GM23338 (cell line): ENCODE data around the gene COPZ1. TPM values are rescaled to one million over a fixed set of nuclear protein-coding genes. Genes with fewer than 3 reads are reported as not detected.

Experiments used
- ATAC-seq: fragments of 200-7000 bp; cut with Tn5 transposase; 3 replicates; pipeline ENCODE4 v1.9.1; 2020
- DNase-seq: peaks from one replicate; pipeline ENCODE4 v3.0.0-alpha.2; 2015; ENCODE audit warnings: low spot score
- H2AFZ ChIP-seq: fragments of 200-600 bp; sonication (generic); 2 replicates; pipeline ENCODE4 v1.8.0; 2016; ENCODE audit warnings: antibody characterized with exemption, mild to moderate bottlenecking, moderate library complexity
- H3F3A ChIP-seq: fragments of 200-600 bp; sonication (generic); replicated peaks from 2 replicates; pipeline ENCODE4 v1.8.0; 2017; ENCODE audit warnings: antibody characterized with exemption, mixed run types, low read depth
- H3K27ac ChIP-seq: fragments of 200-600 bp; sonication (generic); 2 replicates; pipeline ENCODE4 v1.6.1; 2016; ENCODE audit warnings: low read depth
- H3K27me3 ChIP-seq: fragments of 200-600 bp; sonication (generic); 2 replicates; pipeline ENCODE4 v1.8.0; 2016; ENCODE audit warnings: mild to moderate bottlenecking, mixed run types, moderate library complexity; ENCODE audit not compliant: insufficient read depth
- H3K36me3 ChIP-seq: fragments of 200-600 bp; sonication (generic); 2 replicates; pipeline ENCODE4 v1.8.0; 2016; ENCODE audit warnings: mild to moderate bottlenecking; ENCODE audit not compliant: insufficient read depth
- H3K4me1 ChIP-seq: fragments of 200-600 bp; sonication (generic); 2 replicates; pipeline ENCODE4 v1.8.0; 2016; ENCODE audit warnings: mild to moderate bottlenecking, moderate library complexity; ENCODE audit not compliant: insufficient read depth
- H3K4me2 ChIP-seq: fragments of 200-600 bp; sonication (generic); 2 replicates; pipeline ENCODE4 v1.7.1; 2017; ENCODE audit warnings: mixed run types
- H3K4me3 ChIP-seq: fragments of 200-600 bp; sonication (generic); 2 replicates; pipeline ENCODE4 v1.6.1; 2016; ENCODE audit warnings: mixed run types
- H3K79me2 ChIP-seq: fragments of 200-600 bp; sonication (generic); replicated peaks from 2 replicates; pipeline ENCODE4 v1.8.0; 2017; ENCODE audit warnings: mild to moderate bottlenecking; ENCODE audit not compliant: insufficient read depth
- H3K9me2 ChIP-seq: fragments of 200-600 bp; sonication (generic); 2 replicates; pipeline ENCODE4 v1.8.0; 2017; ENCODE audit not compliant: insufficient read depth
- H4K20me1 ChIP-seq: fragments of 200-600 bp; sonication (generic); replicated peaks from 2 replicates; pipeline ENCODE4 v1.8.0; 2017; ENCODE audit warnings: mild to moderate bottlenecking; ENCODE audit not compliant: insufficient read depth
- H3K27ac Mint-ChIP-seq: 2 replicates; pipeline ENCODE4 v1.8.0; 2020; ENCODE audit warnings: inconsistent platforms, mild to moderate bottlenecking, moderate library complexity, mixed read lengths
- H3K27me3 Mint-ChIP-seq: 3 replicates; pipeline ENCODE4 v1.8.0; 2022; ENCODE audit warnings: low read depth, mild to moderate bottlenecking, moderate library complexity, mixed read lengths, inconsistent platforms; ENCODE audit not compliant: insufficient read depth, poor library complexity
- H3K36me3 Mint-ChIP-seq: 3 replicates; pipeline ENCODE4 v1.8.0; 2021; ENCODE audit warnings: low read depth, mild to moderate bottlenecking, inconsistent platforms, moderate library complexity, mixed read lengths
- H3K4me1 Mint-ChIP-seq: 3 replicates; pipeline ENCODE4 v1.8.0; 2020; ENCODE audit warnings: mild to moderate bottlenecking, inconsistent platforms, mixed read lengths
- H3K4me3 Mint-ChIP-seq: 3 replicates; pipeline ENCODE4 v1.8.0; 2021; ENCODE audit warnings: moderate library complexity, mild to moderate bottlenecking, inconsistent platforms, mixed read lengths
- H3K9me3 Mint-ChIP-seq: 3 replicates; pipeline ENCODE4 v1.8.0; 2020; ENCODE audit warnings: moderate library complexity, mild to moderate bottlenecking, inconsistent platforms, mixed read lengths
- CREB1 ChIP-seq: fragments of 250-450 bp; sonication (Bioruptor Pico); IDR thresholded peaks from 2 replicates; pipeline ENCODE4 v1.5.0; 2020; ENCODE audit warnings: low read depth, mild to moderate bottlenecking, moderate library complexity
- CTCF ChIP-seq, 2 experiments: fragments of 200-600 bp in 1 of 2; sonication (generic) in 1 of 2; conservative IDR thresholded peaks; 2 replicates each; pipeline versions ENCODE4 v1.5.1 to v1.6.1; 2016 to 2017; ENCODE audit warnings: antibody characterized with exemption in 2 of 2, low read depth in 2 of 2, mild to moderate bottlenecking in 2 of 2, moderate library complexity in 1 of 2
- EZH2 ChIP-seq: fragments of 200-600 bp; sonication (generic); IDR thresholded peaks from one replicate; pipeline ENCODE4 v1.8.0; 2017; ENCODE audit warnings: antibody characterized with exemption, mild to moderate bottlenecking, low read depth; ENCODE audit not compliant: unreplicated experiment
- EZH2phosphoT487 ChIP-seq: fragments of 200-600 bp; sonication (generic); IDR thresholded peaks from one replicate; pipeline ENCODE4 v1.8.1; 2018; ENCODE audit warnings: antibody characterized with exemption; ENCODE audit not compliant: unreplicated experiment
- JUNB ChIP-seq: IDR thresholded peaks from one replicate; pipeline ENCODE4 v1.6.1; 2016; ENCODE audit warnings: antibody characterized with exemption; ENCODE audit not compliant: unreplicated experiment
- NANOG ChIP-seq: IDR thresholded peaks from 2 replicates; pipeline ENCODE4 v1.6.1; 2016; ENCODE audit warnings: antibody characterized with exemption, borderline replicate concordance
- STAT1 ChIP-seq: IDR thresholded peaks from one replicate; pipeline ENCODE4 v1.6.1; 2016; ENCODE audit warnings: antibody characterized with exemption; ENCODE audit not compliant: unreplicated experiment
- ZNF331 ChIP-seq: fragments of 250-450 bp; sonication (Bioruptor Pico); IDR thresholded peaks from 2 replicates; pipeline ENCODE4 v1.5.0; 2020; ENCODE audit warnings: low read depth, mild to moderate bottlenecking, moderate library complexity
- polyA plus RNA-seq: library from polyadenylated mRNA; unstranded; fragments of >200 nt; fragmentation: Nextera tagmentation; extraction: Ambion mirVana; gene quantifications from 2 replicates; pipeline ENCODE4 v1.2.1, GENCODE V29; 2016
- total RNA-seq: library from RNA; depleted of rRNA; stranded (reverse); fragments of >200 nt; shearing (Covaris generic); gene quantifications from 2 replicates; pipeline ENCODE4 v1.2.3, GENCODE V29; 2014
- TF ChIP-seq, protein P1 (sequence below): IDR thresholded peaks from one replicate; pipeline ENCODE4 v1.6.1; 2018; ENCODE audit warnings: antibody characterized with exemption; ENCODE audit not compliant: unreplicated experiment

COPZ1 gene
- total and polyA plus RNA-seq, 2 experiments from 2014 or later, result 79.9 to 91.2 TPM

GRCh38 chr12:54398995-54399793, 74.3 kb downstream of the COPZ1 start:
- no peaks in the 10 kb centered on the region; the same call in 1 of the 2 replicates for H4K20me1 ChIP-seq
- no peaks in the 10 kb centered on the region for H3F3A ChIP-seq
- Mint-ChIP-seq H3K36me3 (peaks cover 69% of the 10 kb centered on the region), H3K4me1 (peaks cover 4% of the 10 kb centered on the region; the same call in 2 of the 3 replicates), H3K27ac (no peak overlapping the region), H3K27me3 (peaks cover 4% of the 10 kb centered on the region), H3K4me3 (no peak overlapping the region), H3K9me3 (no peaks in the 10 kb centered on the region)
- H3K27ac ChIP-seq, result no peak overlapping the region
- DNase-seq (peak; percentile 89), ATAC-seq (peak; percentile 96)
- peaks cover 5% of the 10 kb centered on the region; the same call in 1 of the 2 replicates for H3K36me3 ChIP-seq
- TF ChIP-seq CTCF (conservative IDR thresholded peaks at IDR 0.05; ENCODE audit: low read depth in 2 of 2) (peak; percentile 100), CREB1 (CRISPR knock-in tag) (no peak)
- H3K9me2 ChIP-seq, result no peaks in the 10 kb centered on the region
- no peak overlapping the region for H3K4me3 ChIP-seq
- no peak overlapping the region for H2AFZ ChIP-seq
- H3K4me1 ChIP-seq, result no peaks in the 10 kb centered on the region
- H3K27me3 ChIP-seq, result no peaks in the 10 kb centered on the region
- no peaks in the 10 kb centered on the region for H3K79me2 ChIP-seq
- no peak overlapping the region for H3K4me2 ChIP-seq

- H3K27me3 ChIP-seq, result no peaks in the 10 kb centered on the region
- H3K9me2 ChIP-seq, result no peaks in the 10 kb centered on the region
- DNase-seq (no peak), ATAC-seq (no peak)
- H3K79me2 ChIP-seq, result no peaks in the 10 kb centered on the region
- peaks cover 5% of the 10 kb centered on the region; the same call in 1 of the 2 replicates for H3K36me3 ChIP-seq
- Mint-ChIP-seq H3K4me1 (peaks cover 6% of the 10 kb centered on the region; the same call in 2 of the 3 replicates), H3K4me3 (no peak overlapping the region; the same call in 2 of the 3 replicates), H3K27ac (no peak overlapping the region), H3K9me3 (no peaks in the 10 kb centered on the region), H3K27me3 (peaks cover 6% of the 10 kb centered on the region), H3K36me3 (peaks cover 65% of the 10 kb centered on the region)
- H3K4me1 ChIP-seq, result no peaks in the 10 kb centered on the region
- H3K4me3 ChIP-seq, result no peak overlapping the region
- H3K4me2 ChIP-seq, result no peak overlapping the region
- no peak overlapping the region for H2AFZ ChIP-seq
- H3F3A ChIP-seq, result no peaks in the 10 kb centered on the region
- no peak overlapping the region for H3K27ac ChIP-seq
- H4K20me1 ChIP-seq, result no peaks in the 10 kb centered on the region
- TF ChIP-seq ZNF331 (CRISPR knock-in tag), result no peak
- no peak for TF ChIP-seq STAT1
- TF ChIP-seq JUNB, result no peak
- TF ChIP-seq EZH2phosphoT487, result no peak
- TF ChIP-seq, protein P1, sequence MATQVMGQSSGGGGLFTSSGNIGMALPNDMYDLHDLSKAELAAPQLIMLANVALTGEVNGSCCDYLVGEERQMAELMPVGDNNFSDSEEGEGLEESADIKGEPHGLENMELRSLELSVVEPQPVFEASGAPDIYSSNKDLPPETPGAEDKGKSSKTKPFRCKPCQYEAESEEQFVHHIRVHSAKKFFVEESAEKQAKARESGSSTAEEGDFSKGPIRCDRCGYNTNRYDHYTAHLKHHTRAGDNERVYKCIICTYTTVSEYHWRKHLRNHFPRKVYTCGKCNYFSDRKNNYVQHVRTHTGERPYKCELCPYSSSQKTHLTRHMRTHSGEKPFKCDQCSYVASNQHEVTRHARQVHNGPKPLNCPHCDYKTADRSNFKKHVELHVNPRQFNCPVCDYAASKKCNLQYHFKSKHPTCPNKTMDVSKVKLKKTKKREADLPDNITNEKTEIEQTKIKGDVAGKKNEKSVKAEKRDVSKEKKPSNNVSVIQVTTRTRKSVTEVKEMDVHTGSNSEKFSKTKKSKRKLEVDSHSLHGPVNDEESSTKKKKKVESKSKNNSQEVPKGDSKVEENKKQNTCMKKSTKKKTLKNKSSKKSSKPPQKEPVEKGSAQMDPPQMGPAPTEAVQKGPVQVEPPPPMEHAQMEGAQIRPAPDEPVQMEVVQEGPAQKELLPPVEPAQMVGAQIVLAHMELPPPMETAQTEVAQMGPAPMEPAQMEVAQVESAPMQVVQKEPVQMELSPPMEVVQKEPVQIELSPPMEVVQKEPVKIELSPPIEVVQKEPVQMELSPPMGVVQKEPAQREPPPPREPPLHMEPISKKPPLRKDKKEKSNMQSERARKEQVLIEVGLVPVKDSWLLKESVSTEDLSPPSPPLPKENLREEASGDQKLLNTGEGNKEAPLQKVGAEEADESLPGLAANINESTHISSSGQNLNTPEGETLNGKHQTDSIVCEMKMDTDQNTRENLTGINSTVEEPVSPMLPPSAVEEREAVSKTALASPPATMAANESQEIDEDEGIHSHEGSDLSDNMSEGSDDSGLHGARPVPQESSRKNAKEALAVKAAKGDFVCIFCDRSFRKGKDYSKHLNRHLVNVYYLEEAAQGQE, result no peak
- no peak for TF ChIP-seq NANOG
- TF ChIP-seq CREB1 (CRISPR knock-in tag), result no peak
- no peak for TF ChIP-seq CTCF (conservative IDR thresholded peaks at IDR 0.05; ENCODE audit: low read depth in 2 of 2)
- no peak for TF ChIP-seq EZH2
Measured at GRCh38 chr12:54401119-54401518, 76.2 kb downstream of the COPZ1 start.
